HEK293T (cell line): ENCODE measurements around the gene ATP8B1.

ENCODE experiments used
- CTCF ChIA-PET: fragments of 350-600 bp; formaldehyde crosslinking; extraction: SDS; loops from one replicate; lab custom pipeline; 2021; ENCODE audit warnings: antibody characterized with exemption, inconsistent platforms; lab: Yijun Ruan, JAX
- POLR2A ChIA-PET: fragments of 350-600 bp; formaldehyde crosslinking; extraction: SDS; loops from one replicate; lab custom pipeline; 2020; ENCODE audit warnings: antibody characterized with exemption, inconsistent platforms; lab: Yijun Ruan, JAX
- DNase-seq: peaks from one replicate; pipeline ENCODE4 v3.0.0; 2012; ENCODE audit warnings: mixed read lengths; ENCODE audit errors: extremely low spot score
- ARNT ChIP-seq: fragments of 450-650 bp; IDR thresholded peaks from 2 replicates; pipeline ENCODE4 v1.6.1; 2017; ENCODE audit warnings: mild to moderate bottlenecking
- BHLHE40 ChIP-seq: fragments of 450-650 bp; IDR thresholded peaks from 2 replicates; pipeline ENCODE4 v1.6.1; 2016; ENCODE audit warnings: mild to moderate bottlenecking, moderate library complexity, borderline replicate concordance
- CTBP1 ChIP-seq: fragments of 450-650 bp; IDR thresholded peaks from 2 replicates; pipeline ENCODE4 v1.6.1; 2016; ENCODE audit warnings: borderline replicate concordance
- ELF4 ChIP-seq: fragments of 450-650 bp; IDR thresholded peaks from 2 replicates; pipeline ENCODE4 v1.6.1; 2017; ENCODE audit warnings: antibody characterized with exemption
- FOXA1 ChIP-seq: fragments of 450-650 bp; IDR thresholded peaks from 2 replicates; pipeline ENCODE4 v1.6.1; 2016; ENCODE audit warnings: mild to moderate bottlenecking
- FOXK2 ChIP-seq: fragments of 450-650 bp; IDR thresholded peaks from 2 replicates; pipeline ENCODE4 v1.6.1; 2016; ENCODE audit warnings: mild to moderate bottlenecking
- FOXM1 ChIP-seq: fragments of 450-650 bp; IDR thresholded peaks from 2 replicates; pipeline ENCODE4 v1.6.1; 2017; ENCODE audit warnings: mild to moderate bottlenecking, borderline replicate concordance
- HDGF ChIP-seq: fragments of 450-650 bp; IDR thresholded peaks from 2 replicates; pipeline ENCODE4 v1.6.1; 2017; ENCODE audit warnings: antibody characterized with exemption, borderline replicate concordance
- L3MBTL2 ChIP-seq: fragments of 450-650 bp; conservative IDR thresholded peaks from 2 replicates; pipeline ENCODE4 v1.6.1; 2016; ENCODE audit warnings: mild to moderate bottlenecking
- LEF1 ChIP-seq: fragments of 450-650 bp; IDR thresholded peaks from 2 replicates; pipeline ENCODE4 v1.6.1; 2017; ENCODE audit warnings: mild to moderate bottlenecking, borderline replicate concordance
- NFRKB ChIP-seq: fragments of 450-650 bp; IDR thresholded peaks from 2 replicates; pipeline ENCODE4 v1.6.1; 2016; ENCODE audit warnings: mild to moderate bottlenecking, moderate library complexity
- PKNOX1 ChIP-seq: fragments of 450-650 bp; IDR thresholded peaks from 2 replicates; pipeline ENCODE4 v1.6.1; 2016
- SP1 ChIP-seq: fragments of 450-650 bp; IDR thresholded peaks from 2 replicates; pipeline ENCODE4 v1.6.1; 2017
- SUZ12 ChIP-seq: fragments of 450-650 bp; IDR thresholded peaks from 2 replicates; pipeline ENCODE4 v1.6.1; 2016; ENCODE audit warnings: mild to moderate bottlenecking
- TARDBP ChIP-seq: fragments of 450-650 bp; IDR thresholded peaks from 2 replicates; pipeline ENCODE4 v1.6.1; 2016
- ZNF384 ChIP-seq: fragments of 450-650 bp; IDR thresholded peaks from 2 replicates; pipeline ENCODE4 v1.6.1; 2016

Gene ATP8B1

GRCh38 chr18:57771193-57771592 is 31.9 kb downstream of the ATP8B1 start:
- no peak for DNase-seq
- ChIA-PET CTCF (no interaction called here), POLR2A (interaction anchor here (1.6 kb wide), 1 partner anchor 10 kb away, joined by 4 read pairs; no protein-coding TSS in a partner anchor)
- TF ChIP-seq NFRKB (no peak), PKNOX1 (peak; percentile 74)

- TF ChIP-seq ZNF384 (no peak), PKNOX1 (no peak), L3MBTL2 (no peak), ELF4 (no peak), SUZ12 (no peak), FOXM1 (no peak), SP1 (no peak), ARNT (no peak), HDGF (no peak), NFRKB (no peak), CTBP1 (no peak), TARDBP (no peak), FOXK2 (no peak), BHLHE40 (no peak), FOXA1 (no peak), LEF1 (no peak)
- DNase-seq, result no peak
- ChIA-PET CTCF (interaction anchor here (0.7 kb wide), 1 partner anchor 38 kb away, joined by 7 read pairs; no protein-coding TSS in a partner anchor), POLR2A (no interaction called here)
Observed at GRCh38 chr18:57768537-57769326, 34.4 kb downstream of the ATP8B1 start.

GRCh38 chr18:57767259-57768050 is 35.7 kb downstream of the ATP8B1 start:
- ChIA-PET CTCF (interaction anchor here (0.7 kb wide), 1 partner anchor 39 kb away, joined by 7 read pairs; no protein-coding TSS in a partner anchor), POLR2A (no interaction called here)
- TF ChIP-seq FOXA1 (no peak), CTBP1 (no peak), L3MBTL2 (no peak), ARNT (no peak), LEF1 (no peak), NFRKB (no peak), PKNOX1 (no peak), SP1 (no peak), ZNF384 (no peak), FOXM1 (no peak), SUZ12 (no peak), BHLHE40 (no peak), TARDBP (no peak), ELF4 (no peak), FOXK2 (no peak), HDGF (no peak)
- no peak for DNase-seq

GRCh38 chr18:57764995-57765394 is 38.1 kb downstream of the ATP8B1 start:
- CTCF ChIA-PET, result no interaction called here
- DNase-seq, result no peak
- POLR2A ChIA-PET, result no interaction called here
- TF ChIP-seq ZNF384 (no peak), ELF4 (no peak), NFRKB (no peak), FOXK2 (no peak), CTBP1 (no peak), FOXA1 (no peak), SP1 (no peak), LEF1 (no peak), TARDBP (no peak)

GRCh38 chr18:57764087-57764486 is 39.0 kb downstream of the ATP8B1 start:
- DNase-seq, result no peak
- POLR2A ChIA-PET, result no interaction called here
- CTCF ChIA-PET, result no interaction called here
- TF ChIP-seq NFRKB, result no peak
- TF ChIP-seq HDGF, result no peak
- no peak for TF ChIP-seq L3MBTL2
- TF ChIP-seq PKNOX1, result no peak
- no peak for TF ChIP-seq FOXM1
- TF ChIP-seq ELF4, result no peak
- no peak for TF ChIP-seq SUZ12
- TF ChIP-seq ARNT, result no peak
- no peak for TF ChIP-seq ZNF384
- no peak for TF ChIP-seq LEF1
- TF ChIP-seq TARDBP, result no peak
- no peak for TF ChIP-seq SP1
